ENCODE measurements around the gene PIK3R1.
"Not testable (repeated sequence)": the region's sequence is repeated elsewhere in the genome, so short reads cannot be mapped to it uniquely, and the experiment has no call there.

The PIK3R1 gene

DNA sequence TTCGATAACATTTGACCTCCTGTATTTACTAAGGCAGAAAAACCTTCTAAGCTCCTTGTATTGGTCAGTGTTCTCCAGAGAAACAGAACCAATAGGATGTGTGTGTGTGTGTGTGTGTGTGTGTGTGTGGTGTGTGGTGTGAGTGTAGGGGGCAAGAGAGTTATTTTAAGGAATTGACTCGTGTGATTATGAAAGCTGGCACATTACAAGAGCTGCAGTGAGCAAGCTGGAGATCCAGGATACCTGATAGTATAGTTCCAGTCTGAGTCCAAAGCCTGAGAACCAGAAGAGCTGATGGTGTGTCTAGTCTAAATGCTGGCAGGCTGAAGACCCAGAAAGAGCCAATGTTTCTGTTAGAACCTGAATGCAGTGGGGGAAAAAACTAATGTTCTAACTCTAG lies 21.2 kb upstream of the PIK3R1 start:
- DNase-seq = no peak

DNA sequence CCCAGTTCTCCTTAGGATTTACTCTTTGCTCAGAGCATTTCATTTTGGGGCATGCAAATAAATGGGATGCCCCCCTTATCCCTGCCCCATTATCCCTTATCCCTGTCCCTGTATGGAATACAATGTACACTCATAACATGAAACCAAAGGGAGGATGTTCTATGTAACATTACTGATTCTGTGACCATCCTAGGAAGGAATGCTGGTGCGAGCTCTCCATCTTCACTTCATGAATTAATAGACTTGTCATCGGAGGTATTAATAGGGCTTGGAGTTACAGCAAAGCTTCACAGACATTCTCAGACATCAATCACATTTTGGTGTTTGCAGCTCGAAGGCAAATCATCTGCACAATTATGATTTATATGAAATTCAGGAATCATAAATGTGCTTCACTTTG lies 20.4 kb upstream of the PIK3R1 start:
- DNase-seq = no peak

DNA sequence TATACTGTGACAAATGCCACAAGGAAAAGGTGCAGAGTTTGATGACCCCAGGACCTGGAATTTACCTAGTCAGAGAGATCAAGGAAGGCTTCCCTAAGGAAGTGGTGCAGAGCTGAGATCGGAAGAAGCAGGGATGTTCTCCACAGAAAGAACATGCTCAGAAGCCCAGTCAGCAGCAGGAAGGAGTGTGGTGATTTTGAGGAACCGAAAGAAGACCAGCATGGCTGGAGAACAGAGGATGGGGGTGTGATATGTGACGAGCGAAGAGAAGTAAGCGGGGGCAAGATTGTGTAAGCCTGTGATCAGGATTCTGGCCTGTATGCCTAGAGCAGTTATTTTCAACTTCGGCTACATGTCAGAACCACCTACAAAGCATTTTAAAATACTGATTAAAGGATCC lies 18.7 kb upstream of the PIK3R1 start:
- no peak for DNase-seq

DNA sequence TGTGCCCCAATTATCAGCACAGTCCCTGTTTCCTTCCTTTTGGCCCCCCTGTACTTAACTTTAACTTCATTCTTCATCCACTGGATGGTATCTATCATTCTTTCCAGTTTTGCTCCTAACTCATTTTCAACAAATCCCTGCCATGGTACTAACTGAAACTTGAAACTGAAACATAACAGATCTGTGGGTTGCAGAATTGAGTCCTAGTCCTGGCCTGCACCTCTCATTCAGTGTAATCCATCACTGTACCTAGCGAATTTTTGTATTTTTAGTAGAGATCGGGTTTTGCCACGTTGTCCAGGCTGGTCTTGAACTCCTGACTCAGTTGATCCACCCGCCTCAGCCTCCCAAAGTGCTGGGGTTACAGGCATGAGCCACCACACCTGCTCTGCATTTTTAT lies 15.3 kb upstream of the PIK3R1 start:
- DNase-seq = no peak

DNA sequence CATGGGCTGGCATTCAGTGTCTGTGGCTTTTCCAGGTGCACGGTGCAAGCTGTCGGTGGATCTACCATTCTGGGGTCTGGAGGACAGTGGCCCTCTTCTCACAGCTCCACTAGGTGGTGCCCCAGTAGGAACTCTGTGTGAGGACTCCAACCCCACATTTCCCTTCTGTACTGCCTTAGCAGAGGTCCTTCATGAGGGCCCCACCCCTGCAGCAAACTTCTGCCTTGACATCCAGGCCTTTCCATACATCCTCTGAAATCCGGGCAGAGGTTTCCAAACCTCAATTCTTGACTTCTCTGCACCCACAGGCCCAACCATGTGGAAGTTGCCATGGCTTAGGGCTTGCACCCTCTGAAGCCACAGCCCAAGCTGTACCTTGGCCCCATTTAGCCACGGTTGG lies 4.9 kb upstream of the PIK3R1 start:
- DNase-seq = not testable (repeated sequence)

DNA sequence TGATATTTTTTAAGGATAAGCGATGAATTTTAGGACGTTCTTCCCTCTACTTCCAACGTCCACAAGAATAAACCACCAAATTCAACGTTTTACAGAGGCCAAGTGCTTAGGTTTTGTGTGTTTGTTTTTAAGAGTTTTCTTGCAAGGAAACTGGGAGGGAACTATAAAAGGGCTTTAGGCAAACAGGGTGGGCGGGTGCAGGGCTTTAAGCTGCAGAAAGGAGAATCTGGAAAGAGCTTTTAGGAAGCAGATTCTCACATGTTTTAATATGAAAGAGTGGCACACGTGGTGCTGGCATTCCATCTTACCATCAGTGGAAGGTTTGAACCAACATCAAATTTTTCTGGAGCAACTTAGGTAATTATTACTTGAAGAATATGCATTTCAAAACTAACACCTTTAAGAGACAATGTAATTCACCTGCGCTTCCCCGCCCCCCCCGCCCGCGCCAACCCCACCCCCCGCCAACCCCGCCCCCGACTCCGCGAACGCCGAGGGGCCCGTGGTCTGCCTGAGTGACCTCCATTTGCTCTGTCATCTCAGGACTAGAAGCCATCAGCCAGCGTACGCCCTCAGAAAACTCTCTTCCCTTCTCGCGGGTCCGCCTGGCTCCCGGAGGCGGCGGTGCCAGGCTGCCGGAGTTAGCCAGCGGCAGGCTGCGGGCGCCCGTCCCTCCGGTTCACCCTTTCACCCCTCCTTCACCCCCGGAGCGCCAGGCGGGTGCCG lies 911 bp upstream of the PIK3R1 start:
- no peak for DNase-seq

DNA sequence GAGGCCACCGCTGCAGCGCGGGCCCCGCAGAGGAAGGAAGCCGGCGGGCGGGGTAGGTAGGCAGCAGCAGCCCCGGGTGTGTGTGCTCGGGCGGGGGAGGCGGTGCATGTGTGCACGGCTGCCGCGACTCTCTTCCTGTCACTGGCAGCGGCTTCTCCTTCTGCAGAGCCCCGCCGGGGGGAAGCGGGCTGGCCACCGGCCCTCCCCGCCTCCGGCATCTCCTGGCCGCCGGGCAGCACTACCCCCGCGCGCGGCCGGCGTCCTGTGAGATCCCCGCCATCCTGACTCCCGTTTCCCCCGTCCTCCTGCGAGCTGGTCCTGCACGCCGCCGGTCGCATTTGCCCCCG lies 315 bp downstream of the PIK3R1 start:
- no peak for DNase-seq

DNA sequence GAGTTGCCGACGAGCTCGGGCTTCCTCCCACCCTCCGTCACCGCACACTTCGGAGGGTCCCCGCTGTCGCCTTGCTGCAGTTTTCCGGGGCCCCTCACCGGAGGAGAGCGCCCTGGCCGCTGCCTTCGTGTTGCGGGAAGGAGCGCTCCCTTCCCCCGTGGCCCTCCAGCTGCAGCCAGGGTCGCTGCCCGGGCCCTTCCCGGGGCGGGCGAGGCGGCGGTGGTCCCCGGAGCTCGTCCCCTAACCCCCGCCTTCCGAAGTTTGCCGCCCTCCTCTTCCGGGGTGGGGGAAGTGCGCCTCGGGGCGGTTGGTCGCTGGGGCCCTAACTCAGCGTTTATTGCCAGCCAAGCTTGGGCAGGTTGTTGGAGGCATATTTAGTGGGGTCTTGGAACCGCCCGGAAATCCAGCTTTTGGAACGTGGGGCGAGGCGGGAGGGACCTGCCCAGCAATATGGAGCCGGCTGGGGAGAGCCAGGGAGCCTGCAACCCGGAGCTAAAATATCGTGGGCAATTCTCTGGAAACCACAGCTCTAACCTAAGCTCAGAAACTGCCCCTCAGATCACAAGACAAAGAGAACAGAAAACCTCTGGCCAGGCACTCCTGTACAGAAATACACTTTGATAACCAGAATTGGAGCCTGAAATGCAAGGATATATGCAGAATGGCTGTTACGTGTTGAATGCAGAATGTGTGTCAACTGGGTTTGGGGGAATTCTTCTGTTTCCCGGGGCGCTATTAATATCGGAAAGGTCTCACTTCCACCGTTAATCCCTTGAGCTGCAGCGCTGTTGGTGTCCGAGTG lies 890 bp downstream of the PIK3R1 start:
- peak; percentile 80 for DNase-seq

DNA sequence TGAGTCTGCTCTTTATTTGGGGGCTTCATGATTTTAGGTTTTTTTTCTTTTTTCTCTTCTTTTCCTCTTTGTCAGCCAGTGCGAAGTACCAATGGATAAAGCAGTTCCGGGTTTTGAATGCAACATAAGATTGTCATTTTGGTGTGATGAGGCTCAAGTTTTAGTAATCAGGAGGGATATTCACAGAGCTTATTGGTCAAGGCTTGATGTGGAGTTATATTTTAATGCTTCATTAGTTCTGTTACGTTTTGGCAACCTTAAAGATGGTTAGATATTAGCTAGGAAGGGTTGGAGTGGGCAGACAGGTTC lies 1.4 kb downstream of the PIK3R1 start:
- no peak for DNase-seq

DNA sequence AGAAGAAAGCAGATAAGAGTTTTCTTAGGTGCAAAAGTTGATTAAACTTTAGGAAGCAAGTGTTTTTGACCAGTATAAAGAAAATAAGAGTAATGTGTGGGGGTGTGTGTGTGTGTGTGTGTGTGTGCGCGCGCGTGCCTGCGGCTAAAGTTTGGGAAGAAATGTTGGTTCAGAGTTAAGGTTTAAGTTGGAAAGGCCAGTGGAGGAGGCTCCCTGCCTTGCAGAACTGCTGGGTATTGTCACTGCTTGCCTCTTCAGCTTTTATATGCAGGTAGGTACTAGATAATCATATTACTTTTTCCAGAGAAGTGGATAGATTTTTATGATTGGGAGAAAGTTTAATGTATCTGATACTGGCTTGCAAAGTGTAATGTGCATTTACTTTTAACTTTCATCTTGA lies 2.0 kb downstream of the PIK3R1 start:
- DNase-seq = no peak

DNA sequence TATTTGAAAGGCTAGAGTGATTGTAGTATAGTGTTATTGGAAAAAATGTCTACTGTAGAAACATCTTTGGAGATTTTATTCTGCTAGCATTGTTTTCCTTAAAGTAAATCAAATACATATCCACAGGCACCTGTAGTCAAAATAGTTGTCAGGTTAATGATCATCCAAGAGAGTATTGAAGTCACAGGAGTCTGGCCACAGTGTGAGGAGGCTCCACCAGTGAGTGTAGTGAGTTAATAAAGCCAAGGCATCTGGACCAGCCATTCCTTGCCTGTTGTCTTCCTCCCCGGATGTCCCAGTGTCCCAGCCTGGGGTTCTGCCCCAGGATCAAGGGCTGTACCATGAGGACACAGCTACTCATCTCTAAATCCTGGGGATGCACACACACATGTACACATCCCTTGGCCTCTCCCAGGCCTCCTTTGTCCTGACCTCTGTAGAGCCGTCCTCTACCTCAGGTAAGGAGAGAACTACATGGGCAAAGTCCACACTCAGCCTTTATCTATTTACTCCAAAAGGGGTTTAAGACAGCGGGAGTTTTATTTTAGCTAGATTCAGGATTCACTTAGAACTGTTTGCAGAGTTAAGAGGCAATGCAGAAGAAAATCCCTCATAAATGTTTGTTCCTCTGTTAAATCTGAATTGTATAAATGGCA lies 3.7 kb downstream of the PIK3R1 start:
- DNase-seq = no peak

DNA sequence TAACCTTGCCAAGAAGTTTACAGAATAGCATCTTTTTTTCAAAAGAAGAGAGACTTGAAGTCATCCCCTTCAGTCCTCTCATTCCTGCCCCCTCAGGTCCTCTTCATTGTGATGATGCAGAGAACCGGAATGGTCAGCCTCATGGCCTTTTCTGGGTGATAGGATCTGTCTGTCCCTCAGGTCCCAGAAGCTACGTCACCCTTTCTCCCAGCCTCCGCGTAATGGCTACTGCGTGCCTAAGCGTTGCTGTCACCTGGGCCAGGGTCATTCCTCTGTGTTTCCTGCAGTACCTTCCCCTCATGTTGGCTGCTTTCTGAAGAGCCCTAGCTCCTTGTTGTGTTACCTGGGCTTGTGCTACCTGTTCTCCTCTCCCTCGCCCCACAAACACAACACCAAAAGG lies 4.7 kb downstream of the PIK3R1 start:
- peak; percentile 68 for DNase-seq

DNA sequence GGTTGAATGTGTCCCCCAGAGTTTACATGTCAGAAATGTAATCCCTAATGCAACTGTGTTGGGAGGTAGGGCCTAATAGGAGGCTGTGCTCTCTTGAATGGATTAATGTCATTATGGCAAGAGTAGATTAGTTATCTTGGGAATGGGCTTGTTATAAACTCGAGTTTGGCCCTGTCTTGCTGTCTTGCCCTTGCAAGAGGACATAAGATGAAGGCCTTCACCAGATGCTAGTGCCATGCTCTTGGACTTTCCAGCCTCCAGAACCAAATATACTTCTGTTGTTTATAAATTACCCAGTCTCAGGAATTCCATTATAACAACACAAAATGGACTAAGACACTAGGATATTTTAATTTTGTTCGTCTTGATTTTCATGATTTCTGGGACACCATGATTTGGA lies 5.4 kb downstream of the PIK3R1 start:
- no peak for DNase-seq

DNA sequence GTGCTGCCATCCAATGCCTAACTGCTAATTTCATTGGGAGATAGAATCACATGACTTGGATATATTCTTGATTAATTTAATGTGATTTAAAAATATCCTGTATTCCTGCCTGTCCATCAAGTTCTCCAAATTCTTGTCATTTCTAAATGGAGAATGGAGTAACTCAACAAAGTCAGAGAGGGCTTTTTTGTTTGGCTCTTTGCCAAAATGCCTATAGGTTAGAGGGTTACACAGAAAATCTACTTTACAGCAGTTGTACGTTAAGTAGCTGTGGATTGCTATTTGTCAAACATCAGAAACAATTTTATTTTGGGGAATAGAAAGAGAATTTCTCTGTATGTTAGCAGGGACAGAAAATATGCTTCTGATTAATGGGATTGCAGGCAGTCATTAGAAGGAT lies 5.9 kb downstream of the PIK3R1 start:
- no peak for DNase-seq

DNA sequence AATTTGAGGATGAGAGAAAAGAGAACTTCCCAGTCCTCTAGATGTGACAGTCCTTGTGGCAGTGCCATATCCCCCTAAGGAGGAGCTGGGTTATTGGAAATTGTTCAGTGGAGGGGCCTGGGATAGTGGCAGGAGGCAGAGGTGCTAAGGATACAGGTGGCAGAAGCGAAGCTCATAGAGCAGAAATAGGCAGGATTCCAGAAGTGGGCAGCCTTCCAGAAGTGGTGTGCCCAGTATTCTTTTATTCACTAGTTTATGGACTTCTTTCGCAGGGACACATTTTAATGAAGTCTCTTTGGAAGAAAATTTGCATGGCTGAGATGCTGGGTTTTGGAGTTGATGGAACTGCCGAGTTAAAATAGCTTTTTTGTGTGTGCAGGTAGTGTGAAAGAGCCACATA lies 6.8 kb downstream of the PIK3R1 start:
- no peak for DNase-seq

DNA sequence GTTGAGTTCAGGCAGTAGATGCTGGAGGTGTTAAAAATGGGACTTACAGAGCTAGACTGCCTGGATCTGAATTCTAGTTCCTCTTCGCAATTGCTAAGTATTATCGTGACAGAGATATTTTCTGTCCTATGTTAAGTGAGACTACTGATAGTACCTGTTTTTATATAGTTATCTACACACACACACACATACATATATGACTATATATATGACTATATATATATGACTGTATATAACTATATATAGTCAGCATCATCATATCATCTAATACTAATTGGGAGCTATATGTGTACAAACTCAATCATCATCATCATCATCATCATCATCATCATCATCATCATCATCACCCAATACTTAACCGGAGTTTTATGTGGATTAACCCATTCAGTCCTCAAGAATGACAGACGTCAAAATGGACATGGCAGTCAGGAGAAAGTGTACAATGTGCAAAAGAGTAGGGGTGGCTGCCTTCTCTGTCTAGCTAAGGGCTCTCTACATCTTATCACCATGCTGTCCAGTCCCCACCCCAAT lies 7.3 kb downstream of the PIK3R1 start:
- no peak for DNase-seq

DNA sequence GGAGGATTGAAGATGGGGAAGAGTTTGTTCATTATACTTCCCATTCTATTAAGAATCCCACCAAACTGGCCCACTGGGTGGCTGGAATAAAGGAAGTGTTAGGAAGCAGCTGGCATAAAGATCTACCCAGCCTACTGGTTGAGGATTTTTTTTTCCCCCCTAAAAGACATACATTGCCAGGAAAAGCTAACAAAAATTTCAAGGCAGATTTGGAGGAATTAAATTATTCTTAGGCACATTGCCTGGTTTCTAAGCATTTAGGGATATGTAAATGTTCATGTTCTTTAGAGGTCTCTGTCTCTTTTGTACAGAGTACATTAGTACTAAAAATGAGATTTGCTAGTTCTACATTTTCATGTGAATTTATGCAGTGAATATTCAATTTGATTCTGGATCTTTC lies 8.3 kb downstream of the PIK3R1 start:
- no peak for DNase-seq

DNA sequence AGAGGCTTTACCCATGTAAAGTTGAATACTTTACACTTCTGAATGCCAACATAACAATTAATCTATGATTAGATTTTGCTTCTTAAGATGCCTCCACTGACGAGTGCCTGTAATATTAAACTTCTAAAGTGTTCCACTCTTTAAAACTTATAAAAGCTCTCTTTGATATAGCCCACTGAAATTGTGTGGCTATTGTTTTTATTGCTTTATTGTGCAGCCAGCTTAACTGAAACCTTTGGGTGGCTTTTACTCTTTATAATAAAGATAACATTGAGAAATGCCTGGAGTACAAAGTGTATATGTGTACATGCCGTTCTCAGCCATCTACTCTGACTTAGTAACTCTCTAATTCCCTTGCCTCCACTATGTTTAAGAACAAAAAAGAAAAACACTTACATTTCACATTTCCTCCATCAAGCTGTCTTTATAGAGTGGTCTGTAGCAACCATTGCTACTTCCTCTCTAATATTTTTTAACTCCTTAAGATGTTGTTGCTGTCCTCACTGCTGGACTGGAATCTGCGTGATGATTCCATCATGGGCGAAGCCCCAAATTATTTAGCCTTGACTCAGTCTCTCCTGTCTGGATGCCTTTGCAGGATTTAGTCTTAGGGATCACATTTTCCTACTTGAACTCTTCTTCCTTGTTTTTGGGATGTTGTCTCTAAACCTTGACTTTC lies 9.1 kb downstream of the PIK3R1 start:
- DNase-seq = no peak

DNA sequence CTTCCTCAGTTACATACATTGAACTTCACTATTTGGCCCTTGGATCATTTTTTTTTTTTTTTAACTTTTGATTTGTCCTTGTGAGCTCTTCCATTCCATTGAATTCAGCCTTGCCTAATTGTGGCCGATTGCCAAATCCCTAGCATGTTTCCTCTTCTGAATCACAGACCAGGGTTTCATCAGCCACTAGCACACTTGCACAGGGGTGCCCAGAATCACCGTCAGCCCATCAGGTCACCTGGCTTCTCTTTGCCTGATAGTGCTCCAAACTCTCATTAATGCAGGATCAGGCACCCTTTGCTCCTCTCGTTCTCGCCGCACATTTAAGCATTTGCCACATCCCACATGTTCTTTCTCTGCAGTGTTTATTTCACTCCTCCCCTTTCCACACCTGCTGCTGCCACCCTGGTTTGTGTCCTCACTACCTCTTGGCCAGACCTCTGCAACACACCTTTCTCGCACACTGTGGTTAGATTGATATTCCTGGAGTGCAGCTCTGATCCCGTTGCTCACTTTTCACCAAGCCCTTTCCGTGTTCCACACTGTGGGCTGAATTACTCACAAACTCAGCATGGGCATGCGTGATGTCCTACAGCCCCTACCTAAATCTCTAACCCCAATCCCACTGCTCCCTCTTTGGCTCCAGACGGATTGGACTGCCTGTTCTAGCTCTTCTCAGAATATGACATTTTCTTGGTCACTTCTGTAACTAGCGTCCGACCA lies 9.8 kb downstream of the PIK3R1 start:
- DNase-seq = no peak

DNA sequence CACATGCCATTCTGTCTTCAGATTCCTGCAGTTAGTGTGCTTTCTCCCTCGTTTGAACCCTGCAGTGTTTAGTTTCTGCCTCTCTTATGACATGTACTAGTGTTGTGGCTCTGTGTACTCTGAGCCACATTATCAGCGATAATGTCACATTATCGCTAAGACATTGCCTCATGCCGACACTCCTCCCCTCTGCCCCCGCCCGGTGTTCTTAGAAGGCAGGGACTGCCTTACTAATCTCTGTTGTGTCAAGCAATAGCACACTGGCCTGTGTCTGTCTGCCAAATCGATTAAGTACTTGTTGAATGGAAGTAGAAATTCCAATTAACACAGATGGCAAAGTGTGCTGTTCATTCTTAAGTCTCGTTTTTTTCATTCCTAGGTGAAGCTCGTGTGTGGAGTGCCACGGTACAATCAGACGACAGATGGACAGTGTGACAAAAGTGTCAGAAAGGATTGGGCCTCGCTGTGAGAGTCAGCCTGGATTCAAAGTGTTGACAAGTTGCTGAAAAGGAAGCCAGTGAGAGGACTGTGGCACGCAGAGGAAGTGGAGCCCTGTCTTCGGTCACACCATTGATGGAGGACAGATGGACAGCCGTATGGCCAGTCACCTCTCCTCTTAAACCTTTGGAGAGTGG lies 10.5 kb downstream of the PIK3R1 start:
- no peak for DNase-seq

DNA sequence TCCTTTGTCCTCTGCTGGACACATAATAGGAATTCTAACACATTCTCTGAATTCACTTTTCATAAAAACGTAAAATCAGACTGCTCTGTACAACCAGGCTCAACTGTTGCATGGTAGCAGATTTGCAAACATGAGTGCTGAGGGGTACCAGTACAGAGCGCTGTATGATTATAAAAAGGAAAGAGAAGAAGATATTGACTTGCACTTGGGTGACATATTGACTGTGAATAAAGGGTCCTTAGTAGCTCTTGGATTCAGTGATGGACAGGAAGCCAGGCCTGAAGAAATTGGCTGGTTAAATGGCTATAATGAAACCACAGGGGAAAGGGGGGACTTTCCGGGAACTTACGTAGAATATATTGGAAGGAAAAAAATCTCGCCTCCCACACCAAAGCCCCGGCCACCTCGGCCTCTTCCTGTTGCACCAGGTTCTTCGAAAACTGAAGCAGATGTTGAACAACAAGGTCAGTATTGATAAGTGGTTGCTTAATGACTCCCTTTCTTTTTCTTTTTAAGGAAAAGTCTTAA lies 11.1 kb downstream of the PIK3R1 start:
- no peak for DNase-seq

DNA sequence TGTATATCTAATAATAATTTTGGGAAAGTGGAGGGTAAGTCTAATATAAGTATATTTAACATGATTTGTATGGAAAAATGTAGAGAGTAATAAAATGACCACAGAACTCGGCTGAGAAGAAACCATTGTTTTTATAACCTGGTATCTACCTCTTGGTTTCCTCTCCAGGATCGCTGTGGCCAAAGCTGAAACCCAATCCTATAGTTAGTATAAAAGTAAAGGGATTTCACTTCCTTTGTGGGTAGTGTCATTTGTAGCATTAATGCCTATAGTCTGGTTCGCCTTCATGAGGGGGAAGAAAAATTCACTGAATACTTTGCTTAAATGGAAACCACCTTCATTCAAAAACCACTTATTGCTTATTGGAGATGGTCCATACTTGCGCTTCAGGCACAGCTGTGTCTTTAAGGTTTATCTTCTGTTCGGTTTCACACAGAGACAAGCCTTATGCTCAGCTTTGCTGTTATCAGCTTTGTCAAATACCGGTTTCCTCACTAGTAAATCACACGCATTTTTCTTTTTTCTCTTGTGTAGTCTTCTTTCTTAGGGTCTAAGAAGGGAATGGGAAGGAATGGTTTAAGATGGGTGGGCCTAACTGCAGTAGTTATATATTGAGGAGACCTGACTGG lies 12.1 kb downstream of the PIK3R1 start:
- DNase-seq = no peak
